Right kidney (tissue), 1 donor: ENCODE results near the gene AP4M1.
A peak's percentile ranks its signal among the peaks of the same experiment; 100 is the strongest.
"Not testable (repeated sequence)": the region's sequence is repeated elsewhere in the genome, so short reads cannot be mapped to it uniquely, and the experiment has no call there.

Experiments
- DNase-seq: peaks from one replicate; pipeline ENCODE4 v3.0.0-alpha.2; 2016

The AP4M1 gene

GRCh38 chr7:100130608-100131453, 29.4 kb downstream of the AP4M1 start:
- peak; percentile 70 for DNase-seq

- DNase-seq = no peak
These were observed 30.7 kb downstream of the AP4M1 start for GRCh38 chr7:100132126-100132525.

GRCh38 chr7:100132697-100133151, 31.3 kb downstream of the AP4M1 start:
- DNase-seq = peak; percentile 54

- no peak for DNase-seq
These were observed 36.7 kb downstream of the AP4M1 start for GRCh38 chr7:100137851-100138760.

DNA sequence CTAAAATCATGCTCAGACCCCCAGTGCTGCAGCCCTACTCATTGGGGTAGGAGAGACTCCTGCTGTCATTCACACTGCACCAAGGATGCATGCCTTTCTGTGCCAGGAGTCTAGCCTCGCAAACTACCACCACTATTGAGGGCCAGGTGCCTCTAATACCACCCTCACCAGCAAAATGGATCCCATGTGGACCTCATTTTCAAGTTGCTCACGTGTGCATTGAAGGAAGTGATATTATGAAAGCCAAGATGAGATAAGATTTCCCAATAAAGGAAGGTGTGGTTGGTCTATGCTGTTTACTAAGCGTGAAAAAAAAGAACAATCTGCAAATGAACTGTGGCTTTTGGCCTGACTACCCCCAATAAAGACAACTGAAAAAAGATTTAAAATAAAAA, 40.1 kb downstream of the AP4M1 start:
- DNase-seq = no peak

DNA sequence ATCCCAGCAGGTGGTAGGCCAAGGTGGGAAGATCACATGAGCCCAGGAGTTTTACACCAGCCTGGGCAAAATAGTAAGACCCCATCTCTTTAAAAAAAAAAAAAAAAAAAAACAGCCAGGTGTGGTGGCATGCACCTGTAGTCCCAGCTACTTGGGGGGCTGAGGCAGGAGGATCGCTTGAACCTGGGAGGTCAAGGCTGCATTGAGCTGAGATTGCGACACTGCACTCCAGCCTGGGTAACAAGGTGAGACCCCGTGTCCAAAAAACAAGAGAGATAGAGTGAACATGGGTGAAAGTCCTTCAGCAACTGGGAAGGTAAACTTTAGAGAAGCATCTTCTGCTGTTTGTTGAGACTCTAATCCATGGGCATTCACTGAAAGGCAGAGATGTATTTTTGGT, 41.0 kb downstream of the AP4M1 start:
- DNase-seq = no peak

DNA sequence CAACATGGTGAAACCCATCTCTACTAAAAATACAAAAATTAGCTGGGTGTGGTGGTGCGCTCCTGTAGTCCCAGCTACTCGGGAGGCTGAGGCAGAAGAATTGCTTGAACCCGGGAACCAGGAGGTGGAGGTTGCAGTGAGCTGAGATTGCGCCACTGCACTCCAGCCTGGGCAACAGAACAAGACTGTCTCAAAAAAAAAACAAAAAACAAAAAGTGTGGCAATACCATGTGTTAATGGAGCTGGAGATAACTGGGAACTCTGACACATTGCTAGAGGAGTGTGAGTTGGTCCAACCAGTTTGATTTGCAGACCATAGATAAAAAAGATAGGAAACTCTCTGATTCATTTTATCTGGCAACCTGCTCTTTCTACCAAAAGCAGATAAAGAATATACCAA, 44.9 kb downstream of the AP4M1 start:
- DNase-seq = not testable (repeated sequence)

GRCh38 chr7:100147278-100147677, 45.8 kb downstream of the AP4M1 start:
- no peak for DNase-seq

DNA sequence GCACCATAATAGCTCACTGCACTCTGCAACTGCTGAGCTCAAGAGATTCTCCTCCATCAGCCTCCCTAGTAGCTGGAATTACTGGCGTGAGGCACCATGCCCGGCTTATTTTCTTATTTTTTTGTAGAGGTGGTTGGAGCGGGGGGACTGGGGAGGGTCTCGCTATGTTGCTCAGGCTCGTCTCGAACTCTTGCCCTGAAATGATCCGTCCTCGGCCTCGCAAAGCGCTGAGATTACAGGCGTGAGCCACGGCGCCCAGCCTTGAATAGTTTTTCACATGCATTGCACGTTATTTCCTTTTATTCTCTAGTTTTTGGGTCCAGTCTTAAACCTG, 46.7 kb downstream of the AP4M1 start:
- DNase-seq = no peak

DNA sequence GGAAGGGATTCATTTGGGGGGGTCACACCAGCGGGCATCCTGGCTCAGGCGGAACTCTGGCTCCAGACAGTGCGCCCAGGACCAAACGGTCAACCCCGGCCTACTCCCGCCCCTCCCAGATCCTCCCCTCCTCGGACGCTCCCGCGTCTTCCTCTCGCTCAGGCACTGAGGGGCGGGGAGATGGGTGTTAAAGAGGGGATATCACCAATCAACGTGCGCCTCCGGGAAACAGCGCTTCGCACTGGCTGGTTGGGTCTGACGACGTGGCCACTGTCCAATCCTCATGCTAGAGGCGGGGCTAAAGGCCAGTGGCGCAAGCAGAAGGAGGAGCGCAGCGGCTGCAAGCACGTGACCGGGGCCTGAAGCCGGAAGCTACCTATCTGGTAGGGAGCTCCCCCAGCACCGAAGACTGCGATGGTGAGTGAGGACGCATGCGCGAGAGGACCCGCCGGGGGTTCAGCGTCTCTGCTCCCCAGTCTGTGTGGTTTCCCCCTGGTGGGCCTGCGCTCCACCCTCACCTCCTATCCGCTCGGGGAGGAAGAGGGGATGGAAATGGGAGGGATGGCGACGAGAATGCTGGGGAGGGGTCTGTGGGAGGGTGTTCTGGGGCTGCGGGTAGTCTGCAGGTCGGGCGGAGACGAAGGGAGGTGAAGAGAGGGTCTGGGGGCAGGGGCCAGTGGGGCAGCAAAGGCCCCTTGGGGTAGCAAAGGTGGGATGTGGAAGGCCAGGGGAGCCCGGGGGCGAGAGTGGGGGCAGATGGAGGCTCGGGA, 47.3 kb downstream of the AP4M1 start, which contains the start of gene LAMTOR4:
Gene LAMTOR4, plus strand, starts transcription at position 360 of the 770 bp plus-strand sequence. Its CDS starts 55 bp downstream, at position 415.
- DNase-seq = peak; percentile 89

DNA sequence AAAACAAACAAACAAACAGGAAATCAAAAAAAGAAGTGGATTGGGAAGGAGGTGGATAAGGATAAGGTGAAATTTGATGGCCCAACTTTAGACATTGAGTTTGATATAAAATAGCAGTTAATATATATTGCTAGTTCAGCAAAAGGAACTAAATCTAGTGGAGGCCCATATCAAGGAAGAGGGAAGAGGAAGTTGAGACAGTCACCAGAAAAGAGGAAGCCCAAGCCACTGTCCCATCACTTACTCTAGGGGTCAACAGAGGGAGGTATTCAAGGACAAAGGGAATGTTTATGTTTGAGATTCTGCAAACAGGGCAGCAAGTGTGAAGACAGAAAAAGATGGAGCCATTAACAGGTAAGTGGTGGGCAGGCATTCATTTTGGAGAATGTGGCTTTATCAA, 51.0 kb downstream of the AP4M1 start:
- no peak for DNase-seq

DNA sequence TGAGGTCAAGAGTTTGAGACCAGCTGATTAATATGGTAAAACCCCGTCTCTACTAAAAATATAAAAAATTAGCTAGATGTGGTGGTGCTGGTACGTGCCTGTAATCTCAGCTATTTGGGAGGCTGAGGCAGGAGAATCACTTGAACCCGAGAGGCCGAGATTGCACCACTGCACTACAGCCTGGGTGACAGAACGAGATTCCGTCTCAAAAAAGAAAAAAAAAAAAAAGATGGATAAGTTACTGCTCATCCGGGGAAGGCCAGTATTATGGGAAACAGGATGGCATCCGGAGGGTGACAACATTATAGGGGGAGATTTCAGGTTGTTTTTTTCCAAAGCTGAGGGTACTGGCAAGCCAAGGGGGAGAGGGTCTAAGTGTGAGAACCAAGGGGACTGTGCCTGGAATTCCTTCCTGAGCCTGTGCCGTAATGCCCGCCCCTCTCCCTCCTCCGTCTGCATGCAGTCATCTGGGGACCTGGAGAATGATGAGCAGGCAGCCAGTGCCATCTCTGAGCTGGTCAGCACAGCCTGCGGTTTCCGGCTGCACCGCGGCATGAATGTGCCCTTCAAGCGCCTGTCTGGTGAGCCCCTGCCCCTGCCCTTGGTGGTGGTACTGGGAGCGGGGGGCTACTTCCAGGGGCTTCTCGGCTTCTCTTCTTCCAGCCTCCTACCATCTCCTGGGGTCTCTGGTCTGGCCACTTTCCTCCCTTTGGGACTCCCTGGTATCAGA, 51.7 kb downstream of the AP4M1 start:
- no peak for DNase-seq

DNA sequence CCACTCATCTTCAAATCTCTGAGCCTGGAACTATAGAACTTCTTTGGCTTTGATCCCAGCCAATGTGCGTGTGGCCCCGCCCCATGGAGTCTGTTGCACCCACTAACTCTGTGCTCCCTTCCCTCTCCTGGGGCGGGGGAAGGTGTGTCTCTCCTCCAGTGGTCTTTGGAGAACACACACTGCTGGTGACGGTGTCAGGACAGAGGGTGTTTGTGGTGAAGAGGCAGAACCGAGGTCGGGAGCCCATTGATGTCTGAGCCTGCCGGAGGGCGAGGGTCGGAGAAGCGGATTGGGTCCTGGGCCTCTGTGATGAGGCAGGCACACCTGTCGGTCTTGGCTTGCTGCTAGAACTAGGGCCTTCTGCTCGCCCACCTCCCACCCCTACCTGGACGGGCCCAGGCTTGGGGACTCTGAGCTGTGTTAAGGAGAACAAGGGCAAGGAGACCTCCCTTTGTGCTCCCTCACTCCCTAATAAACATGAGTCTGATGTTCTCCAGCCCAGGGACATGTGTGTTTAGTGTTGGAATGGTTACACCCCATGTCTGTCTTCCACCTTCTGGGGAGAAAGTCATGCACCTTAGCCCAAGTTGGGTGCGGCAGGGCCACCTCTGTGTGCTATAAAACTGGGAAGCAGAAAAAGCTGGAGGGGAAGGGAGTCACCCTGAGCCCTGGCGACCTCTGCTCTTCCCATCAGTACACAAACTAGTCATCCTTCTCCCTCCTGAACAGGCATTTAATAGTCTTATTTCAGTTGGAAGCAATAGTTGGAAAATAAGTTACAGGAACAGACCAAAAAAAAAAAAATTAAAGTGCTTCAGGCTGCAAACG, 52.5 kb downstream of the AP4M1 start:
- no peak for DNase-seq

- DNase-seq = no peak
These were observed 53.4 kb downstream of the AP4M1 start for GRCh38 chr7:100154651-100155491.

GRCh38 chr7:100155553-100156317, 54.3 kb downstream of the AP4M1 start:
- DNase-seq = no peak

GRCh38 chr7:100156331-100157068, 55.1 kb downstream of the AP4M1 start:
- no peak for DNase-seq

DNA sequence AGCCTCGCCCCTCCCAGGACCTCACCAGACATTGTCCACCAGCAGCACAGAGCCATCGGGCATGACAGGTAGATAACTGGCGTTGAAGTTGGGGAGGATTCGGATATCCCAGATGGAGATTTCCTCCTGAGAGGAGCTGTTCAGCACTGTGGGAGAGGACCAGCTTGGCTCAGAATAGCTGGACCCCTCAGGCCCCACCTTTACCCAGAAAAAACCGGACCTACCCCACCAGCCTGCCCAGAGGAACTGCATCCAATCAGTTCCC, 55.6 kb downstream of the AP4M1 start:
- DNase-seq = no peak
